DOHH2 (cell line): Measurements from ENCODE around the gene DDR2.

Experiments
- H3F3A ChIP-seq: fragments of 200-600 bp; sonication (generic), shearing (Covaris generic); 2 replicates; pipeline ENCODE4 v1.6.0; 2016; ENCODE audit warnings: antibody characterized with exemption, mild to moderate bottlenecking; ENCODE audit not compliant: control insufficient read depth, insufficient read depth
- H3K27ac ChIP-seq: fragments of 200-600 bp; sonication (generic); 2 replicates; pipeline ENCODE4 v1.5.1; 2014; ENCODE audit warnings: low read depth, mild to moderate bottlenecking, low read length, moderate library complexity
- H3K27me3 ChIP-seq: fragments of 200-600 bp; sonication (generic); 2 replicates; pipeline ENCODE4 v1.6.1; 2014; ENCODE audit warnings: mild to moderate bottlenecking, low read length, mixed read lengths; ENCODE audit not compliant: control insufficient read depth
- H3K36me3 ChIP-seq: fragments of 200-600 bp; sonication (generic); 2 replicates; pipeline ENCODE4 v1.6.1; 2014; ENCODE audit warnings: mild to moderate bottlenecking, low read length, moderate library complexity, mixed read lengths; ENCODE audit not compliant: control insufficient read depth
- H3K4me1 ChIP-seq: fragments of 200-600 bp; sonication (generic); 2 replicates; pipeline ENCODE4 v1.6.1; 2014; ENCODE audit warnings: mild to moderate bottlenecking, low read length, mixed read lengths; ENCODE audit not compliant: control insufficient read depth
- H3K4me2 ChIP-seq: fragments of 200-600 bp; sonication (generic); 2 replicates; pipeline ENCODE4 v1.6.0; 2014; ENCODE audit warnings: mild to moderate bottlenecking, low read length, moderate library complexity
- H3K4me3 ChIP-seq: fragments of 200-600 bp; sonication (generic); 2 replicates; pipeline ENCODE4 v1.5.1; 2014; ENCODE audit warnings: mild to moderate bottlenecking, low read length, mixed read lengths
- H3K79me2 ChIP-seq: fragments of 200-600 bp; sonication (generic); 2 replicates; pipeline ENCODE4 v1.6.1; 2014; ENCODE audit warnings: mild to moderate bottlenecking, low read length, mixed read lengths; ENCODE audit not compliant: control insufficient read depth
- H3K9me2 ChIP-seq: fragments of 200-600 bp; sonication (generic); replicated peaks from 2 replicates; pipeline ENCODE4 v1.6.1; 2014; ENCODE audit warnings: mild to moderate bottlenecking, low read length, mixed read lengths; ENCODE audit not compliant: control insufficient read depth
- H3K9me3 ChIP-seq: fragments of 200-600 bp; sonication (generic); 2 replicates; pipeline ENCODE4 v1.6.1; 2014; ENCODE audit warnings: antibody characterized with exemption, low read length, mixed read lengths; ENCODE audit not compliant: control insufficient read depth, insufficient read depth
- H4K20me1 ChIP-seq: fragments of 200-600 bp; sonication (generic); 2 replicates; pipeline ENCODE4 v1.6.0; 2014; ENCODE audit warnings: low read depth, mild to moderate bottlenecking, antibody characterized with exemption, low read length, moderate library complexity; ENCODE audit not compliant: control insufficient read depth, insufficient read depth
- CTCF ChIP-seq: fragments of 200-600 bp; sonication (generic); IDR thresholded peaks from one replicate; pipeline ENCODE4 v1.5.1; 2014; ENCODE audit warnings: antibody characterized with exemption, mild to moderate bottlenecking, low read depth, low read length; ENCODE audit not compliant: poor library complexity, severe bottlenecking
- EZH2phosphoT487 ChIP-seq: fragments of 200-600 bp; sonication (generic); IDR thresholded peaks from 2 replicates; pipeline ENCODE4 v1.6.1; 2017; ENCODE audit warnings: borderline replicate concordance, mild to moderate bottlenecking, antibody characterized with exemption, low read length, moderate library complexity, mixed read lengths

DDR2 gene

GRCh38 chr1:162672622-162673260 is 40.5 kb downstream of the DDR2 start:
- H3K4me1 ChIP-seq = no peaks in the 10 kb centered on the region
- H3K4me3 ChIP-seq = no peak overlapping the region
- H3K27ac ChIP-seq = no peak overlapping the region

GRCh38 chr1:162674034-162674608 is 41.9 kb downstream of the DDR2 start:
- TF ChIP-seq EZH2phosphoT487 = no peak
- TF ChIP-seq CTCF = no peak
- no peaks in the 10 kb centered on the region; the same call in 1 of the 2 replicates for H3K27me3 ChIP-seq
- no peak overlapping the region for H3K27ac ChIP-seq
- H4K20me1 ChIP-seq = no peaks in the 10 kb centered on the region
- no peaks in the 10 kb centered on the region for H3F3A ChIP-seq
- H3K9me3 ChIP-seq = no peaks in the 10 kb centered on the region
- H3K4me3 ChIP-seq = no peak overlapping the region
- no peaks in the 10 kb centered on the region for H3K79me2 ChIP-seq
- no peaks in the 10 kb centered on the region for H3K9me2 ChIP-seq
- no peaks in the 10 kb centered on the region for H3K4me1 ChIP-seq
- no peaks in the 10 kb centered on the region for H3K36me3 ChIP-seq
- no peak overlapping the region for H3K4me2 ChIP-seq

More at GRCh38 chr1:162672622-162673260, 40.5 kb downstream of the DDR2 start:
- TF ChIP-seq CTCF (no peak), EZH2phosphoT487 (no peak)
- H3K27me3 ChIP-seq = no peaks in the 10 kb centered on the region; the same call in 1 of the 2 replicates
- no peaks in the 10 kb centered on the region for H3K79me2 ChIP-seq
- no peaks in the 10 kb centered on the region for H3F3A ChIP-seq
- no peaks in the 10 kb centered on the region for H3K9me2 ChIP-seq
- no peak overlapping the region for H3K4me2 ChIP-seq
- H4K20me1 ChIP-seq = no peaks in the 10 kb centered on the region
- H3K9me3 ChIP-seq = no peaks in the 10 kb centered on the region
- no peaks in the 10 kb centered on the region for H3K36me3 ChIP-seq

GRCh38 chr1:162676087-162676486 is 43.8 kb downstream of the DDR2 start:
- H3K36me3 ChIP-seq = no peaks in the 10 kb centered on the region
- H3K27me3 ChIP-seq = no peaks in the 10 kb centered on the region; the same call in 1 of the 2 replicates
- no peaks in the 10 kb centered on the region for H3F3A ChIP-seq
- H3K4me2 ChIP-seq = no peak overlapping the region
- no peaks in the 10 kb centered on the region for H3K4me1 ChIP-seq
- H4K20me1 ChIP-seq = no peaks in the 10 kb centered on the region
- H3K4me3 ChIP-seq = no peak overlapping the region
- no peaks in the 10 kb centered on the region for H3K79me2 ChIP-seq
- TF ChIP-seq CTCF = no peak
- TF ChIP-seq EZH2phosphoT487 = no peak
- no peaks in the 10 kb centered on the region for H3K9me3 ChIP-seq
- no peak overlapping the region for H3K27ac ChIP-seq
- H3K9me2 ChIP-seq = no peaks in the 10 kb centered on the region
